Measurements from ENCODE around the gene CRBN.
A peak's percentile ranks its signal among the peaks of the same experiment; 100 is the strongest.

Gene CRBN

DNA sequence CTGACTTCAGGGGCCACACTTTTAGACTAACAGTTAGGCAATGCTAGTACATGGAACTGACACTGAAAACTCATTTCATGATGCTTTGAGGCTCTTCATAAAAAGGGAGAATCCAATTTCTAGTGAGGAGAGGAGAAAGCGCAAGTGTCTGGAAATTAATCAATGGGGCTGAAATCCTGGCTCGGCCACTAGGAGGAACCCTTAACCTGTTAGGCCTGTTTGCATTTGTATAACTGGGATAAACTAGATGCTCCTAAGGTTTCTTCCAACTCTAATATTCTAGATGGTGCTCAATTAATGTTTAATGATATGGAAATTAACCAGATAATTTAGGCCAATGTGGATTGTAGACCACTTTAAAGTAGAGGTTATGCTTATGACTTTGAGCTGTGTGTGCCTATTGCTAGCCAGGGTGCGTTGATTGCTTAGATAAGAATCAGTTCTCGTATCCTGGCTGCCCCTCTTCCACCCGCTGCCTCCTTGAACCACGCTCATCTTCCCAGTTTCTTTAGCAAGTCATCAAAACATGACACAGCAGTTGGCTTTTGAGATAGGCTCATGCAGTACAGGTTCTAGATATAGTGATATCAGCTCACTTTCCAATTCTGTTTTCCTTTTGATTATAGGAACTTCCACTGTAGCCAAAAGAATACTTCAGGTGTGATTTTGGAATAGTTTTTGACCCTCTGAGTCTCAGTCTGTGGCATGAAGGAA lies 16.8 kb upstream of the CRBN start:
- no peak for DNase-seq

DNA sequence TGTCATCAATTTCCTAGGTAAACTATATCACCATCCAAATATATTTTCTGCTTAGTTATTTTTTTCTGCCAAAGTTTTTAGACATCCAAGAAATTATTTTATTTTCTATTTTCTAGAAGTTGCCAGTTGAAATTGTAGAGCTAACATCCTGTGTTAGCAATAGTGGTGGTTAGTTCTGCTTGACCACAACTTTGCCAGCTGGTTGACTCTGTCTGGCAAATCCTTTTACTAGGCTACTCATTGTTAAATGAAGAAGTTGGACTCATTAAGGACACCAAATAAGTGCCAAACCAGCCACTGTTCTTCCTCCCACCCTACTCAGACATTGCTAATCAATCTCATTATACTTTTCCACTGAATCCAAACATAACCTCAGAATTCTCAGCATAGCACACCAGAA lies 15.4 kb upstream of the CRBN start:
- Histone ChIP-seq H3K27ac (ENCODE audit: insufficient read depth, low read length, poor library complexity, severe bottlenecking) (no peak overlapping the region), H3K4me3 (ENCODE audit: insufficient read depth, low read depth, low read length, poor library complexity, severe bottlenecking) (no peak overlapping the region), H3K36me3 (ENCODE audit: control insufficient read depth, insufficient read depth, low read length) (no peaks in the 10 kb centered on the region), H3K27me3 (replicated peaks; ENCODE audit: control insufficient read depth, insufficient read depth, low read length, poor library complexity, severe bottlenecking) (no peaks in the 10 kb centered on the region), H3K9me3 (ENCODE audit: control insufficient read depth, low read length) (no peaks in the 10 kb centered on the region), H3K4me1 (ENCODE audit: control insufficient read depth, insufficient read depth, low read length, poor library complexity, severe bottlenecking) (peaks cover 27% of the 10 kb centered on the region)
- no peak for DNase-seq

More for the DNA sequence above, 16.8 kb upstream of the CRBN start:
- Histone ChIP-seq H3K4me3 (ENCODE audit: insufficient read depth, low read depth, low read length, poor library complexity, severe bottlenecking) (no peak overlapping the region), H3K27ac (ENCODE audit: insufficient read depth, low read length, poor library complexity, severe bottlenecking) (no peak overlapping the region), H3K27me3 (replicated peaks; ENCODE audit: control insufficient read depth, insufficient read depth, low read length, poor library complexity, severe bottlenecking) (no peaks in the 10 kb centered on the region), H3K36me3 (ENCODE audit: control insufficient read depth, insufficient read depth, low read length) (no peaks in the 10 kb centered on the region), H3K9me3 (ENCODE audit: control insufficient read depth, low read length) (no peaks in the 10 kb centered on the region), H3K4me1 (ENCODE audit: control insufficient read depth, insufficient read depth, low read length, poor library complexity, severe bottlenecking) (peaks cover 17% of the 10 kb centered on the region)

DNA sequence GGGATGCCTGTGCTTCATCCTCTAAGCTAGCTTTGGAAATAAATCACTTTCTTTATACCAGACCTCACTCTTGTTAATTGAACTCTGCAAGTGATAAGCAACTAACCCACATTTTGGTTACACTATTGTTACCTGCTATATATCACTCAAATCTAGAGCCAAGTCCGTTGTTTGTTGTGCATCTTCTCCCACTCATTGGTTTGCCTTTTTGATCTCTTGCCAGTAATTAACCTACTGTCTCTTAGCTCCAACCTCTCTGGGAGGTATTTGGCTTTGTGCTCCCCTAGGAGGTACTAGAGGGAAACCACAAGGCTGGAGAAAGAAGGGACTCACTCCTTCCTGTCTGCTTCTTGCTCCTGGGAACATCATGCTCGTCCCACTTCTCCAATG lies 12.8 kb upstream of the CRBN start:
- H3K27me3 ChIP-seq (replicated peaks; ENCODE audit: control insufficient read depth, insufficient read depth, low read length, poor library complexity, severe bottlenecking) = no peaks in the 10 kb centered on the region
- peaks cover 35% of the 10 kb centered on the region for H3K4me1 ChIP-seq (ENCODE audit: control insufficient read depth, insufficient read depth, low read length, poor library complexity, severe bottlenecking)
- H3K27ac ChIP-seq (ENCODE audit: insufficient read depth, low read length, poor library complexity, severe bottlenecking) = peak overlapping the region; percentile 54
- H3K36me3 ChIP-seq (ENCODE audit: control insufficient read depth, insufficient read depth, low read length) = no peaks in the 10 kb centered on the region
- no peaks in the 10 kb centered on the region for H3K9me3 ChIP-seq (ENCODE audit: control insufficient read depth, low read length)
- no peak for DNase-seq
- H3K4me3 ChIP-seq (ENCODE audit: insufficient read depth, low read depth, low read length, poor library complexity, severe bottlenecking) = no peak overlapping the region

DNA sequence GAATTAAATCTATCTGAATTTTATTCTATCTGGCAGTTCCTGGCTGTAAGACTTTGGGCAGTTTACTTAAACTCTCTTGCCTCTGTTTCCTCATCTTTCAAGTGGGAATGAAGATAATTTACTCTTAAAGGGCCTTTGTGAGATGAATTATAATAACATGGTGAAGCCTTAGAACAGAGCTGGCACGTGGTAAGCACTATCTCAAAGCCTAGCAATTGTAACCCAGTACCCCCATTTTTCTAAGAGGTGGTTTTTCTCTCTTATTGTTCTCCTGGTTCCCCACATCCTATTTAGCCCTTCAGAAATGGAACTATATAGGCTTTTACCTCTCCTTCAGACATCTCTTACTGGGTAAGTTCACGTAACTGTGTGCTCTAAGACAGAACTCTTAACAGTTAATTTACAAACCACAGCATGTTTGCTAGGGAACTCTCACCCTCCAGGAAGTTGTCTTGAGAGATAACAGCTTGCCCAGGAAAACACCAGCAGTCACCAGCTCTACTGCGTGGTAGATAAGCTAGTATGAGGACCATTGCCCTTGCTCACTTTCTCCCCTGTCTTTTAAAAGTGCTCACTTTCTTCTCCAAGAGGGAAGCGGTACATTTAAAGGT lies 12.3 kb upstream of the CRBN start:
- DNase-seq = no peak
- Histone ChIP-seq H3K4me3 (ENCODE audit: insufficient read depth, low read depth, low read length, poor library complexity, severe bottlenecking) (no peak overlapping the region), H3K9me3 (ENCODE audit: control insufficient read depth, low read length) (no peaks in the 10 kb centered on the region), H3K27ac (ENCODE audit: insufficient read depth, low read length, poor library complexity, severe bottlenecking) (peak overlapping the region; percentile 54), H3K4me1 (ENCODE audit: control insufficient read depth, insufficient read depth, low read length, poor library complexity, severe bottlenecking) (peaks cover 35% of the 10 kb centered on the region), H3K27me3 (replicated peaks; ENCODE audit: control insufficient read depth, insufficient read depth, low read length, poor library complexity, severe bottlenecking) (no peaks in the 10 kb centered on the region), H3K36me3 (ENCODE audit: control insufficient read depth, insufficient read depth, low read length) (no peaks in the 10 kb centered on the region)

DNA sequence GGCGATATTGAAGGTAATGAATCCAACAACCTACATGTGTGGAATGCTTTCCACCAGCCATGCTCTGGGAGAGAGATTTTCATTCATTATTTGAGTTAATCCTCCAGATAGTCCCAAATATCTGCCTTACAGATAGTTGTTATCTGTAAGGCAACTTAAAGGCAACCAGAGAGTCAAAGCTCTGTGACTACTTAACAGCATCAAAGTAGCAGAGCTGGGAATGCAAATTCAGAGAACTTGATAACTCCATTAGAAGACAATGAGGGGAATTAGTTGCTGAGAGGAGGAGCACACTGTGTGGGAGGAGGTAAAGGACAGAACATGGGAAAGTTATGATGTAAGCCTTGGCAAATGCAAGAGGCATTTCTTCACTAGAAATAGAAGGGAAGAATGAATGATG lies 10.5 kb upstream of the CRBN start:
- H3K36me3 ChIP-seq (ENCODE audit: control insufficient read depth, insufficient read depth, low read length) = no peaks in the 10 kb centered on the region
- no peaks in the 10 kb centered on the region for H3K27me3 ChIP-seq (replicated peaks; ENCODE audit: control insufficient read depth, insufficient read depth, low read length, poor library complexity, severe bottlenecking)
- no peak overlapping the region for H3K4me3 ChIP-seq (ENCODE audit: insufficient read depth, low read depth, low read length, poor library complexity, severe bottlenecking)
- peaks cover 35% of the 10 kb centered on the region for H3K4me1 ChIP-seq (ENCODE audit: control insufficient read depth, insufficient read depth, low read length, poor library complexity, severe bottlenecking)
- peak overlapping the region; percentile 11 for H3K27ac ChIP-seq (ENCODE audit: insufficient read depth, low read length, poor library complexity, severe bottlenecking)
- DNase-seq = no peak
- H3K9me3 ChIP-seq (ENCODE audit: control insufficient read depth, low read length) = no peaks in the 10 kb centered on the region

DNA sequence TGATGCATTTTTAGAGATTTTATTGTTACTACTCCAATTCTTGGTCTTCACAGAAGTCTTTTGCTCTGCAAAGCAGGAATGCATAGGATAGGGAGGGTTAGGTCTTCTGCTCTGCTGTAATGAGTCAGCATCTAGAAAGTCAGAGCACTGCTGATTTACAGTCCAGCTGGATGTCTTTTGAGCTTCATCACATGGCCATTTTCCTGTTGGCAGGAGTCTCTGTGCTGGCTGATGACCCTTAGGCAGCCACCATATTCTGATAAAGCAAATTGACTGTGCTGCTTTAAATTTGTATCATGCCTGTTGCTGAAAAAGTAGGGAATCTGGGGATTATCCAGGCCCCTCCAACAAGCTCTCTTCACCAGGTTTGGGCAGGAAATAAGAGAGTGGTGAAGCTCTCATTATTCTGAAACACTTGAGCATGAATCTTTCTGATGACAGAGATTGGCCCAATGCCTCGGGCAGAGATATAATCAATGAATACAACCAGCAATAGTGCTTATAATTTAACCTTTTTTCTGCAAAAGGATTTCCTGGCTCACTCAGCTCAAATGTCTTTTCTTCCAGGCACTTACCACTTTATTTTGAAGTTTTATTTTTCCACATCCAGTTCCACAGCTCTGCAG lies 9.7 kb upstream of the CRBN start:
- no peak for DNase-seq
- H3K27me3 ChIP-seq (replicated peaks; ENCODE audit: control insufficient read depth, insufficient read depth, low read length, poor library complexity, severe bottlenecking) = no peaks in the 10 kb centered on the region
- peaks cover 35% of the 10 kb centered on the region for H3K4me1 ChIP-seq (ENCODE audit: control insufficient read depth, insufficient read depth, low read length, poor library complexity, severe bottlenecking)
- no peak overlapping the region for H3K4me3 ChIP-seq (ENCODE audit: insufficient read depth, low read depth, low read length, poor library complexity, severe bottlenecking)
- peak overlapping the region; percentile 11 for H3K27ac ChIP-seq (ENCODE audit: insufficient read depth, low read length, poor library complexity, severe bottlenecking)
- no peaks in the 10 kb centered on the region for H3K9me3 ChIP-seq (ENCODE audit: control insufficient read depth, low read length)
- H3K36me3 ChIP-seq (ENCODE audit: control insufficient read depth, insufficient read depth, low read length) = no peaks in the 10 kb centered on the region

DNA sequence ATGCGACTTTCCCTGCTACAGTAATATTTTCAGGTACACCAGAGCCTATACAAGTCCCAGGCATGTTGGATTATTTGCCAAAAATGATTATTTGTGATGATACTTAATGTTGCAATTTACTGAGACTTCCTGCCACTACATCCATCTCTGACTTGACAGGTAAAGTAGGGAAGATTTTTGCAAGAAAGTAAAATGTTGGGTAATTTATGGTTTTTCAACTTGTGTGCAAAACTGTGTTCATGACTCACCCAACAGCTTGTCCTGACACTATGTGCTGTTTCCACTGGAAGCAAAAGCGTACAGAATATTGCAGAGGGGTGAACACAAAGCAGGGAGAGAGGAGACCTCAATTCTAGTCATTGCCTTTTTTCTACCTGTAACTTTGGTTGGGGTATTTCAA lies 5.4 kb upstream of the CRBN start:
- Histone ChIP-seq H3K27ac (ENCODE audit: insufficient read depth, low read length, poor library complexity, severe bottlenecking) (no peak overlapping the region), H3K36me3 (ENCODE audit: control insufficient read depth, insufficient read depth, low read length) (no peaks in the 10 kb centered on the region), H3K27me3 (replicated peaks; ENCODE audit: control insufficient read depth, insufficient read depth, low read length, poor library complexity, severe bottlenecking) (no peaks in the 10 kb centered on the region), H3K9me3 (ENCODE audit: control insufficient read depth, low read length) (no peaks in the 10 kb centered on the region), H3K4me3 (ENCODE audit: insufficient read depth, low read depth, low read length, poor library complexity, severe bottlenecking) (no peak overlapping the region), H3K4me1 (ENCODE audit: control insufficient read depth, insufficient read depth, low read length, poor library complexity, severe bottlenecking) (peaks cover 8% of the 10 kb centered on the region)
- DNase-seq = no peak

DNA sequence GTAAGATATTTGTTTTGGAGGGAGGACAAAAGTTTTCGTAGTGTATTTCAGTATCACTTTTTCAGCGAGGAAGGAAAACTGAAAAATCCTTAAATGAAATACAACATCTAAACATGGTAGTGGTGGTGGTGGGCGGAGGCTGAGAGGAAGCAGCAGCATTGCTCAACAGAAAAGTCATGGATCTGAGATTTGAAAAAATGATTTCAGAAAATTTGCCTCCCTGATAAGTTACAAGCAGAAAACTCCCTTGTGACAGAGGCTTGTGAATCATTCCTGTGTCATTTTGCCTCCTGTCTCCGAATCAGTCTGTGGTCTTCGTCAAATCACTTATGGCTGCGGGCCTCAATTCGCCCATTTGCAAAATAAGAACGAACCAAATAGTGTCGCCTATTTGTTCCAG lies 965 bp upstream of the CRBN start:
- Histone ChIP-seq H3K4me3 (ENCODE audit: insufficient read depth, low read depth, low read length, poor library complexity, severe bottlenecking) (no peak overlapping the region), H3K36me3 (ENCODE audit: control insufficient read depth, insufficient read depth, low read length) (no peaks in the 10 kb centered on the region), H3K4me1 (ENCODE audit: control insufficient read depth, insufficient read depth, low read length, poor library complexity, severe bottlenecking) (peaks cover 31% of the 10 kb centered on the region), H3K27ac (ENCODE audit: insufficient read depth, low read length, poor library complexity, severe bottlenecking) (no peak overlapping the region), H3K9me3 (ENCODE audit: control insufficient read depth, low read length) (no peaks in the 10 kb centered on the region), H3K27me3 (replicated peaks; ENCODE audit: control insufficient read depth, insufficient read depth, low read length, poor library complexity, severe bottlenecking) (no peaks in the 10 kb centered on the region)
- no peak for DNase-seq

DNA sequence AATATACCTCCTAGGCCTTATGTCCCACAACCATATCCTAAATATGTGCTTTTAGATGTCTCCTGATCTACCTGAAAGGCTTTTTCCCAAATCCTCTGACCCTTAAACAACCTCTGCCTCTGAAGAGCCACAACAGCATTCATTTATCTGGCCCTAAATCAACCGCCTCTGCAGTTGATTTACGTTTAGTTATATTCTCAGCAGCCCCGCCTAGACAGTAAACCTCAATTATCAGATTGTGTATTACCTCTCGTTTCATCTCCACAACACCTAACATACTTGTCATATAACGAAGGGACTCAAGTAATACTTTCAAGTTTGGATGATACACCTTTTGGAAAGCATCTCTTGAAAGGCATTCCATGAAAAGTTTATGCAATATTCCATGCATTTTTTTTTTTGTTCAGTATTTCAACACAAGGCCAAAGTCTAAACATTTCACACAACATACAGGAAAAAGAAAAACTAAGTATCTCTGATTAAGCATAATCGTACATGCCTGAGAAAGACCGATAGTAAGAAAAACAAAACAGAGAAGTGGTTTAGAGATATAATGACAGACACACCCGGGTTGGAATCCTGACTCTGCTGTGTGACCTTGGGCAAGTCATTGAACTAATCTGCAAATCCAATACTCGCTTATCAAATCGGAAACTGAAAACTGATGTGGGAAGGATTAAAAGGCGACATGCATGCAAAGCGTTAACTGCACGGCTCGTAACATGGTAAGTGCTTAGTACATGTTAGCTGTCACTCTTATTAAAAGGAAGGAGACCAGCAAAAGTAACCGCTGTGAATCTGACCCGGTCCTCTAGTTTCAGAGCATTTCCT lies 778 bp downstream of the CRBN start:
- DNase-seq = no peak
- Histone ChIP-seq H3K27ac (ENCODE audit: insufficient read depth, low read length, poor library complexity, severe bottlenecking) (peak overlapping the region; percentile 89), H3K4me1 (ENCODE audit: control insufficient read depth, insufficient read depth, low read length, poor library complexity, severe bottlenecking) (peaks cover 46% of the 10 kb centered on the region), H3K9me3 (ENCODE audit: control insufficient read depth, low read length) (no peaks in the 10 kb centered on the region), H3K4me3 (ENCODE audit: insufficient read depth, low read depth, low read length, poor library complexity, severe bottlenecking) (peak overlapping the region; percentile 85), H3K36me3 (ENCODE audit: control insufficient read depth, insufficient read depth, low read length) (peaks cover 3% of the 10 kb centered on the region), H3K27me3 (replicated peaks; ENCODE audit: control insufficient read depth, insufficient read depth, low read length, poor library complexity, severe bottlenecking) (no peaks in the 10 kb centered on the region)

Measured in effector memory CD4-positive, alpha-beta T cell (primary cell).